ENCODE measurements around the gene NR3C2.

- no peak for TF ChIP-seq PPARA (CRISPR knock-in tag; IDR thresholded peaks at IDR 0.05; ENCODE audit: borderline replicate concordance)
- no peak for TF ChIP-seq TOX (CRISPR knock-in tag; IDR thresholded peaks at IDR 0.05; ENCODE audit: borderline replicate concordance)
- no peak for TF ChIP-seq ZFP30 (CRISPR knock-in tag; IDR thresholded peaks at IDR 0.05)
- TF ChIP-seq ZC3H10 (CRISPR knock-in tag; IDR thresholded peaks at IDR 0.05): no peak
- no peak for TF ChIP-seq TSHZ2 (CRISPR knock-in tag; IDR thresholded peaks at IDR 0.05)
- TF ChIP-seq, protein P1, sequence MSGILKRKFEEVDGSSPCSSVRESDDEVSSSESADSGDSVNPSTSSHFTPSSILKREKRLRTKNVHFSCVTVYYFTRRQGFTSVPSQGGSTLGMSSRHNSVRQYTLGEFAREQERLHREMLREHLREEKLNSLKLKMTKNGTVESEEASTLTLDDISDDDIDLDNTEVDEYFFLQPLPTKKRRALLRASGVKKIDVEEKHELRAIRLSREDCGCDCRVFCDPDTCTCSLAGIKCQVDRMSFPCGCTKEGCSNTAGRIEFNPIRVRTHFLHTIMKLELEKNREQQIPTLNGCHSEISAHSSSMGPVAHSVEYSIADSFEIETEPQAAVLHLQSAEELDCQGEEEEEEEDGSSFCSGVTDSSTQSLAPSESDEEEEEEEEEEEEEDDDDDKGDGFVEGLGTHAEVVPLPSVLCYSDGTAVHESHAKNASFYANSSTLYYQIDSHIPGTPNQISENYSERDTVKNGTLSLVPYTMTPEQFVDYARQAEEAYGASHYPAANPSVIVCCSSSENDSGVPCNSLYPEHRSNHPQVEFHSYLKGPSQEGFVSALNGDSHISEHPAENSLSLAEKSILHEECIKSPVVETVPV (CRISPR knock-in tag; IDR thresholded peaks at IDR 0.05): no peak
- no peak for TF ChIP-seq GLIS3 (CRISPR knock-in tag; IDR thresholded peaks at IDR 0.05)
- TF ChIP-seq, protein P2, sequence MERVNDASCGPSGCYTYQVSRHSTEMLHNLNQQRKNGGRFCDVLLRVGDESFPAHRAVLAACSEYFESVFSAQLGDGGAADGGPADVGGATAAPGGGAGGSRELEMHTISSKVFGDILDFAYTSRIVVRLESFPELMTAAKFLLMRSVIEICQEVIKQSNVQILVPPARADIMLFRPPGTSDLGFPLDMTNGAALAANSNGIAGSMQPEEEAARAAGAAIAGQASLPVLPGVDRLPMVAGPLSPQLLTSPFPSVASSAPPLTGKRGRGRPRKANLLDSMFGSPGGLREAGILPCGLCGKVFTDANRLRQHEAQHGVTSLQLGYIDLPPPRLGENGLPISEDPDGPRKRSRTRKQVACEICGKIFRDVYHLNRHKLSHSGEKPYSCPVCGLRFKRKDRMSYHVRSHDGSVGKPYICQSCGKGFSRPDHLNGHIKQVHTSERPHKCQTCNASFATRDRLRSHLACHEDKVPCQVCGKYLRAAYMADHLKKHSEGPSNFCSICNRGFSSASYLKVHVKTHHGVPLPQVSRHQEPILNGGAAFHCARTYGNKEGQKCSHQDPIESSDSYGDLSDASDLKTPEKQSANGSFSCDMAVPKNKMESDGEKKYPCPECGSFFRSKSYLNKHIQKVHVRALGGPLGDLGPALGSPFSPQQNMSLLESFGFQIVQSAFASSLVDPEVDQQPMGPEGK (CRISPR knock-in tag; IDR thresholded peaks at IDR 0.05; ENCODE audit: borderline replicate concordance): no peak
- TF ChIP-seq ARNTL (CRISPR knock-in tag; IDR thresholded peaks at IDR 0.05; ENCODE audit: borderline replicate concordance, low read depth): no peak
- no peak for TF ChIP-seq ESRRG (CRISPR knock-in tag; IDR thresholded peaks at IDR 0.05)
- TF ChIP-seq TCF4 (CRISPR knock-in tag; IDR thresholded peaks at IDR 0.05; ENCODE audit: borderline replicate concordance): no peak
- TF ChIP-seq OSR1 (CRISPR knock-in tag; IDR thresholded peaks at IDR 0.05): no peak
These were observed 35.1 kb upstream of the NR3C2 start for GRCh38 chr4:148477276-148477675.
